Dendritic cell treated with granulocyte-macrophage colony-stimulating factor and Interleukin-4, amounts not matched to agents 40 ng/mL and 50 ng/mL, for 4 days (primary cell): ENCODE results near the gene KCNT2.

ENCODE experiments used
- H3K27ac Mint-ChIP-seq: one replicate; pipeline ENCODE4 v1.8.0; 2022; ENCODE audit warnings: mild to moderate bottlenecking, mixed read lengths
- H3K27me3 Mint-ChIP-seq: one replicate; pipeline ENCODE4 v1.8.0; 2022; ENCODE audit warnings: mild to moderate bottlenecking, mixed read lengths
- H3K36me3 Mint-ChIP-seq: one replicate; pipeline ENCODE4 v1.8.0; 2022; ENCODE audit warnings: low read depth, mixed read lengths
- H3K4me1 Mint-ChIP-seq: one replicate; pipeline ENCODE4 v1.8.0; 2022; ENCODE audit warnings: low read depth, mixed read lengths
- H3K4me3 Mint-ChIP-seq: one replicate; pipeline ENCODE4 v1.8.0; 2022; ENCODE audit warnings: mild to moderate bottlenecking, moderate library complexity, mixed read lengths
- H3K9me3 Mint-ChIP-seq: one replicate; pipeline ENCODE4 v1.8.0; 2022; ENCODE audit warnings: mixed read lengths
- intact Hi-C: fragments of 100-400 bp; cut with micrococcal nuclease; formaldehyde crosslinking; loops from one replicate; pipeline ENCODE4 v1.15.0; 2022

The KCNT2 gene

GRCh38 chr1:196214866-196215265 is 393.4 kb downstream of the KCNT2 start:
- Mint-ChIP-seq H3K4me3 (no peak overlapping the region), H3K36me3 (no peaks in the 10 kb centered on the region), H3K4me1 (no peaks in the 10 kb centered on the region), H3K9me3 (no peaks in the 10 kb centered on the region), H3K27ac (no peak overlapping the region), H3K27me3 (no peaks in the 10 kb centered on the region)
- intact Hi-C loops: no loop called here

- intact Hi-C loops: no loop called here
- no peaks in the 10 kb centered on the region for H3K36me3 Mint-ChIP-seq
- peaks cover 16% of the 10 kb centered on the region for H3K9me3 Mint-ChIP-seq
- no peaks in the 10 kb centered on the region for H3K4me1 Mint-ChIP-seq
- no peak overlapping the region for H3K27ac Mint-ChIP-seq
- no peak overlapping the region for H3K4me3 Mint-ChIP-seq
- no peaks in the 10 kb centered on the region for H3K27me3 Mint-ChIP-seq
Observed at GRCh38 chr1:196209983-196210382, 398.3 kb downstream of the KCNT2 start.

- H3K27ac Mint-ChIP-seq: no peak overlapping the region
- H3K36me3 Mint-ChIP-seq: no peaks in the 10 kb centered on the region
- peaks cover 16% of the 10 kb centered on the region for H3K9me3 Mint-ChIP-seq
- no peaks in the 10 kb centered on the region for H3K27me3 Mint-ChIP-seq
- intact Hi-C loops: no loop called here
- H3K4me1 Mint-ChIP-seq: no peaks in the 10 kb centered on the region
- no peak overlapping the region for H3K4me3 Mint-ChIP-seq
Observed at GRCh38 chr1:196209265-196209664, 399.0 kb downstream of the KCNT2 start.

- H3K4me1 Mint-ChIP-seq: no peaks in the 10 kb centered on the region
- peaks cover 16% of the 10 kb centered on the region for H3K9me3 Mint-ChIP-seq
- no peak overlapping the region for H3K4me3 Mint-ChIP-seq
- no peak overlapping the region for H3K27ac Mint-ChIP-seq
- intact Hi-C loops: no loop called here
- H3K27me3 Mint-ChIP-seq: no peaks in the 10 kb centered on the region
- no peaks in the 10 kb centered on the region for H3K36me3 Mint-ChIP-seq
Observed at GRCh38 chr1:196207612-196208217, 400.5 kb downstream of the KCNT2 start.

DNA sequence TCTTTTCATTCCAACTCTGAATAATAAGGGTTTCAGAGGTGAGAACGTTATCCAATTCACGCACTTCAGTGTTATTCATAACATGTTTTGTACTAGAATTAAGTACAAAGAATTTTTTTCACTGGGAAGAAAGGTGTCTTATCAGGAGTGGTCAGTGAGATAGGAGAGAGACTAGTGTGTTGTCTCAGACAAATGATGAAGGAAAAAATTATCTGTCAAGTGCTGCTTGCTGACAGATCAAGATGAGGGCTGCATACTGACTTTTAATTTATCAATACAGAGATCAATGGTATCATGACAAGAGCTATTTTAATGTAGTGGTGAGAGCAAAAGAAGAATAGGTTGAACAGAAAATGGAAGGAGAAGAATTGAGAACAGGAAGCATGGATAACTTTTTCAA is 402.4 kb downstream of the KCNT2 start:
- H3K27me3 Mint-ChIP-seq: no peaks in the 10 kb centered on the region
- H3K36me3 Mint-ChIP-seq: no peaks in the 10 kb centered on the region

GRCh38 chr1:196196486-196196885 is 411.8 kb downstream of the KCNT2 start:
- Mint-ChIP-seq H3K27ac (no peak overlapping the region), H3K4me3 (no peak overlapping the region), H3K36me3 (no peaks in the 10 kb centered on the region), H3K4me1 (peaks cover 5% of the 10 kb centered on the region), H3K9me3 (peaks cover 23% of the 10 kb centered on the region), H3K27me3 (no peaks in the 10 kb centered on the region)
- intact Hi-C loops: no loop called here

More for the DNA sequence above, 402.4 kb downstream of the KCNT2 start:
- no peaks in the 10 kb centered on the region for H3K4me1 Mint-ChIP-seq
- no peak overlapping the region for H3K27ac Mint-ChIP-seq
- H3K9me3 Mint-ChIP-seq: peaks cover 16% of the 10 kb centered on the region
- intact Hi-C loops: no loop called here
- no peak overlapping the region for H3K4me3 Mint-ChIP-seq

GRCh38 chr1:196193896-196194559 is 414.2 kb downstream of the KCNT2 start:
- Mint-ChIP-seq H3K27ac (no peak overlapping the region), H3K27me3 (no peaks in the 10 kb centered on the region), H3K9me3 (peaks cover 39% of the 10 kb centered on the region), H3K4me3 (no peak overlapping the region), H3K36me3 (no peaks in the 10 kb centered on the region), H3K4me1 (peaks cover 5% of the 10 kb centered on the region)
- intact Hi-C loops: no loop called here

DNA sequence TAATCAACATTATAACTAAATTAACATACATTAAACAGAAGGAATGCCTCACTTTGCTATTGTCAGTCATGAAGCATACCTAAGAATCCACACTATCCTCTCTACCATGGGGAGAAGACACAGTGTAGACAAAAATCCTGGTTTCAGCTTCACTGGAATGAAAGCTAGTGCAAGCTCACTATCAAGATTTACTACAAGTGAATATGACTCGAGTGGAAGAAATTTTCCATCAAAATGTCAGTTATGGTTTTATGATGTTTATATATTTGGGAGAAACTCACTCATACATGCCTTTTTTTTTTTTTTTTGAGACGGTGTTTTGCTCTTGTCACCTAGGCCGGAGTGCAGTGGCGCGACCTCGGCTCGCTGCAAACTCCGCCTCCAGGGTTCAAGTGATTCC is 424.3 kb downstream of the KCNT2 start:
- Mint-ChIP-seq H3K9me3 (peaks cover 7% of the 10 kb centered on the region), H3K27ac (no peak overlapping the region), H3K4me3 (no peak overlapping the region), H3K27me3 (no peaks in the 10 kb centered on the region), H3K4me1 (peaks cover 10% of the 10 kb centered on the region), H3K36me3 (no peaks in the 10 kb centered on the region)
- intact Hi-C loops: no loop called here

DNA sequence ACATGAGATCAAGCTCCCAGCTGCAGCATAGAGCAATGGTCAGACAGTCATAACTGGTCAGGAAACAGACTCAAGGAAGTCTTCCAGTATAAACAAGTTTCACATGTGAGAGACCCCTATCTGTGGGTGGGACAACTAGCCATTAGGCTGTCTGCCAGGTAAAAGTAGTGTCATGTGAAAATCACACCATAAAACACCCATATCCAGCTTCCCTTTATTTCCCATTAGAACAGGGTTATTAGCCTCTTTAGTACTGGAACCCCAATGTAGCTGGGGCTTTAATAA is 426.7 kb downstream of the KCNT2 start:
- Mint-ChIP-seq H3K27ac (no peak overlapping the region), H3K4me1 (peaks cover 10% of the 10 kb centered on the region), H3K27me3 (no peaks in the 10 kb centered on the region), H3K4me3 (no peak overlapping the region), H3K36me3 (no peaks in the 10 kb centered on the region), H3K9me3 (peaks cover 9% of the 10 kb centered on the region)
- intact Hi-C loops: no loop called here

GRCh38 chr1:196180847-196181593 is 427.2 kb downstream of the KCNT2 start:
- Mint-ChIP-seq H3K4me1 (peaks cover 10% of the 10 kb centered on the region), H3K4me3 (no peak overlapping the region), H3K27ac (no peak overlapping the region), H3K27me3 (no peaks in the 10 kb centered on the region), H3K9me3 (peaks cover 9% of the 10 kb centered on the region), H3K36me3 (no peaks in the 10 kb centered on the region)
- intact Hi-C loops: no loop called here

DNA sequence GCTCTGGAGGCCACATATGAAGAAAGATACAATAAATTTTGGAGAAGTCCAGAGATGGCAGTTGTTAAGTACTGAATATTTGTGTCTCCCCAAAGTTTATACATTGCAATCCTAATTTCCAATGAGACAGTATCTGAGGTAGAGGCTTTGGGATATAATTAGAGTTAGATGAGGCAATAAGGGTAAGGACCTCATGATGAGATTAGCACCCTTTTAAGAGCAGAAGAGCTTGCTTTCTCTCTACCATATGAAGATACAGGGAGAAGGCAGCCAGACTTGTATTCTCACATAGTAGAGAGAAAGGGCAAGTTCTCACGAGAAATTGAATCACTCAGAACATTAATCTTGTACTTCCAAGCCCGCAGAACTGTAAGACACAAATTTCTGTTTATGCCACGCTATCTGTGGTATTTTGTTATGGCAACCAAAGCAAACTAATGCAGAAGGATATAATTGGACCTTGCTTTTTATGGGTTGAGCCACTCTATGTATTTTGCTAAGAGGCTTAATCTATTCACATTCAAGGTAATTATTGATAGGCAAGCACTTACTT is 430.1 kb downstream of the KCNT2 start:
- Mint-ChIP-seq H3K9me3 (peaks cover 9% of the 10 kb centered on the region), H3K27ac (no peak overlapping the region), H3K4me1 (peaks cover 10% of the 10 kb centered on the region), H3K4me3 (no peak overlapping the region), H3K27me3 (no peaks in the 10 kb centered on the region), H3K36me3 (no peaks in the 10 kb centered on the region)
- intact Hi-C loops: no loop called here
